Mesodermal cell (in vitro differentiated cells): Measurements from ENCODE around the gene TMPRSS4.

Experiments
- H3K27ac ChIP-seq: 2 replicates; pipeline ENCODE4 v1.7.0; 2013; ENCODE audit warnings: mild to moderate bottlenecking, low read depth, low read length, moderate library complexity; ENCODE audit not compliant: severe bottlenecking
- H3K36me3 ChIP-seq: 2 replicates; pipeline ENCODE4 v1.7.1; 2013; ENCODE audit warnings: mild to moderate bottlenecking, low read length, moderate library complexity; ENCODE audit not compliant: control insufficient read depth, insufficient read depth
- H3K4me1 ChIP-seq: one replicate; pipeline ENCODE4 v1.7.1; 2013; ENCODE audit warnings: mild to moderate bottlenecking, low read length; ENCODE audit not compliant: insufficient read depth, control insufficient read depth, poor library complexity, severe bottlenecking
- H3K4me3 ChIP-seq: 2 replicates; pipeline ENCODE4 v1.7.0; 2013; ENCODE audit warnings: low read length, control low read depth, mild to moderate bottlenecking; ENCODE audit not compliant: insufficient read depth, poor library complexity, severe bottlenecking; ENCODE audit errors: extremely low read depth
- H3K9me3 ChIP-seq: 2 replicates; pipeline ENCODE4 v1.7.1; 2013; ENCODE audit warnings: mild to moderate bottlenecking, low read length, moderate library complexity; ENCODE audit not compliant: control insufficient read depth
- WGBS, 2 experiments: methylation state at CpG; one replicate each; pipeline ENCODE4 v1.1.5; 2013; ENCODE audit warnings: missing lambda C conversion rate in 2 of 2; ENCODE audit not compliant: insufficient coverage in 2 of 2; 5-methylcytosine and 5-hydroxymethylcytosine counted together

The TMPRSS4 gene

GRCh38 chr11:118048472-118049370, 28.2 kb upstream of the TMPRSS4 start:
- Histone ChIP-seq H3K4me3 (no peak overlapping the region), H3K9me3 (no peaks in the 10 kb centered on the region), H3K27ac (no peak overlapping the region), H3K4me1 (no peaks in the 10 kb centered on the region), H3K36me3 (no peaks in the 10 kb centered on the region)
- 93% methylated on average over 6 to 7 of the region's 11 CpGs for WGBS, 2 experiments

GRCh38 chr11:118049771-118050170, 27.1 kb upstream of the TMPRSS4 start:
- Histone ChIP-seq H3K4me1 (no peaks in the 10 kb centered on the region), H3K36me3 (no peaks in the 10 kb centered on the region), H3K4me3 (no peak overlapping the region), H3K27ac (no peak overlapping the region), H3K9me3 (no peaks in the 10 kb centered on the region)
- 93 to 100% methylated on average over 1 to 6 of the region's 6 CpGs for WGBS, 2 experiments

- WGBS, 2 experiments: 79 to 100% methylated on average over 1 to 3 of the region's 7 CpGs
Measured at GRCh38 chr11:118050208-118050891, 26.5 kb upstream of the TMPRSS4 start.

GRCh38 chr11:118051136-118051610, 25.7 kb upstream of the TMPRSS4 start:
- Histone ChIP-seq H3K4me1 (no peaks in the 10 kb centered on the region), H3K27ac (no peak overlapping the region), H3K36me3 (no peaks in the 10 kb centered on the region), H3K4me3 (no peak overlapping the region), H3K9me3 (no peaks in the 10 kb centered on the region)
- WGBS, 2 experiments: 76 to 79% methylated on average over 6 of the region's 7 CpGs

More at GRCh38 chr11:118050208-118050891, 26.5 kb upstream of the TMPRSS4 start:
- Histone ChIP-seq H3K27ac (no peak overlapping the region), H3K9me3 (no peaks in the 10 kb centered on the region), H3K4me1 (no peaks in the 10 kb centered on the region), H3K36me3 (no peaks in the 10 kb centered on the region), H3K4me3 (no peak overlapping the region)

- 88 to 89% methylated on average over 8 to 12 of the region's 16 CpGs for WGBS, 2 experiments
- H3K27ac ChIP-seq: no peak overlapping the region
- no peaks in the 10 kb centered on the region for H3K4me1 ChIP-seq
- H3K36me3 ChIP-seq: no peaks in the 10 kb centered on the region
- H3K9me3 ChIP-seq: no peaks in the 10 kb centered on the region
- no peak overlapping the region for H3K4me3 ChIP-seq
Measured at GRCh38 chr11:118051611-118052461, 25.0 kb upstream of the TMPRSS4 start.

GRCh38 chr11:118052581-118053206, 24.2 kb upstream of the TMPRSS4 start:
- WGBS, 2 experiments: 84 to 86% methylated on average over 10 to 13 of the region's 13 CpGs
- Histone ChIP-seq H3K9me3 (no peaks in the 10 kb centered on the region), H3K4me3 (no peak overlapping the region), H3K36me3 (no peaks in the 10 kb centered on the region), H3K27ac (no peak overlapping the region), H3K4me1 (no peaks in the 10 kb centered on the region)

- H3K36me3 ChIP-seq: no peaks in the 10 kb centered on the region
- 82 to 85% methylated on average over 7 to 10 of the region's 12 CpGs for WGBS, 2 experiments
- no peaks in the 10 kb centered on the region for H3K9me3 ChIP-seq
- peaks cover 8% of the 10 kb centered on the region for H3K4me1 ChIP-seq
- no peak overlapping the region for H3K4me3 ChIP-seq
- no peak overlapping the region for H3K27ac ChIP-seq
Measured at GRCh38 chr11:118054712-118055640, 21.9 kb upstream of the TMPRSS4 start.

GRCh38 chr11:118055966-118056365, 20.9 kb upstream of the TMPRSS4 start:
- WGBS, 2 experiments: 93 to 94% methylated on average over 4 to 7 of the region's 7 CpGs
- H3K36me3 ChIP-seq: no peaks in the 10 kb centered on the region

GRCh38 chr11:118056806-118057205, 20.1 kb upstream of the TMPRSS4 start:
- Histone ChIP-seq H3K27ac (no peak overlapping the region), H3K9me3 (no peaks in the 10 kb centered on the region), H3K36me3 (no peaks in the 10 kb centered on the region), H3K4me3 (no peak overlapping the region), H3K4me1 (peaks cover 8% of the 10 kb centered on the region)
- 85 to 92% methylated on average over 8 of the region's 8 CpGs for WGBS, 2 experiments

More at GRCh38 chr11:118055966-118056365, 20.9 kb upstream of the TMPRSS4 start:
- H3K9me3 ChIP-seq: no peaks in the 10 kb centered on the region
- H3K4me3 ChIP-seq: no peak overlapping the region
- H3K4me1 ChIP-seq: peaks cover 8% of the 10 kb centered on the region
- H3K27ac ChIP-seq: no peak overlapping the region
